ENCODE data around the gene FRY.

The FRY gene

GRCh38 chr13:32208860-32209259, 177.3 kb downstream of the FRY start:
- TF ChIP-seq REST (IDR thresholded peaks at IDR 0.05; ENCODE audit: insufficient read depth in 1 of 2, low read depth in 2 of 2, low read length in 2 of 2) (no peak), TAF1 (IDR thresholded peaks at IDR 0.05; ENCODE audit: borderline replicate concordance, insufficient read depth, low read length) (no peak), FOXP2 (optimal IDR thresholded peaks at IDR 0.05; ENCODE audit: borderline replicate concordance, extremely low read depth, extremely low read length, insufficient read depth) (no peak), SIN3A (IDR thresholded peaks at IDR 0.05; ENCODE audit: borderline replicate concordance, insufficient read depth, low read length) (no peak), POLR2AphosphoS5 (IDR thresholded peaks at IDR 0.05; ENCODE audit: low read depth, low read length) (no peak)

- TF ChIP-seq TAF1 (IDR thresholded peaks at IDR 0.05; ENCODE audit: borderline replicate concordance, insufficient read depth, low read length): no peak
- no peak for TF ChIP-seq FOXP2 (optimal IDR thresholded peaks at IDR 0.05; ENCODE audit: borderline replicate concordance, extremely low read depth, extremely low read length, insufficient read depth)
- TF ChIP-seq REST (IDR thresholded peaks at IDR 0.05; ENCODE audit: insufficient read depth in 1 of 2, low read depth in 2 of 2, low read length in 2 of 2): no peak
- no peak for TF ChIP-seq SIN3A (IDR thresholded peaks at IDR 0.05; ENCODE audit: borderline replicate concordance, insufficient read depth, low read length)
- no peak for TF ChIP-seq POLR2AphosphoS5 (IDR thresholded peaks at IDR 0.05; ENCODE audit: low read depth, low read length)
Observed at GRCh38 chr13:32209652-32210051, 178.1 kb downstream of the FRY start.

GRCh38 chr13:32210101-32210500, 178.5 kb downstream of the FRY start:
- TF ChIP-seq POLR2AphosphoS5 (IDR thresholded peaks at IDR 0.05; ENCODE audit: low read depth, low read length) (no peak), FOXP2 (optimal IDR thresholded peaks at IDR 0.05; ENCODE audit: borderline replicate concordance, extremely low read depth, extremely low read length, insufficient read depth) (no peak), TAF1 (IDR thresholded peaks at IDR 0.05; ENCODE audit: borderline replicate concordance, insufficient read depth, low read length) (no peak), SIN3A (IDR thresholded peaks at IDR 0.05; ENCODE audit: borderline replicate concordance, insufficient read depth, low read length) (no peak), REST (IDR thresholded peaks at IDR 0.05; ENCODE audit: insufficient read depth in 1 of 2, low read depth in 2 of 2, low read length in 2 of 2) (no peak)

- TF ChIP-seq TAF1 (IDR thresholded peaks at IDR 0.05; ENCODE audit: borderline replicate concordance, insufficient read depth, low read length): no peak
- no peak for TF ChIP-seq FOXP2 (optimal IDR thresholded peaks at IDR 0.05; ENCODE audit: borderline replicate concordance, extremely low read depth, extremely low read length, insufficient read depth)
- no peak for TF ChIP-seq POLR2AphosphoS5 (IDR thresholded peaks at IDR 0.05; ENCODE audit: low read depth, low read length)
- TF ChIP-seq REST (IDR thresholded peaks at IDR 0.05; ENCODE audit: insufficient read depth in 1 of 2, low read depth in 2 of 2, low read length in 2 of 2): no peak
- no peak for TF ChIP-seq SIN3A (IDR thresholded peaks at IDR 0.05; ENCODE audit: borderline replicate concordance, insufficient read depth, low read length)
Observed at GRCh38 chr13:32211813-32212212, 180.2 kb downstream of the FRY start.

GRCh38 chr13:32212421-32212820, 180.8 kb downstream of the FRY start:
- TF ChIP-seq TAF1 (IDR thresholded peaks at IDR 0.05; ENCODE audit: borderline replicate concordance, insufficient read depth, low read length) (no peak), REST (IDR thresholded peaks at IDR 0.05; ENCODE audit: insufficient read depth in 1 of 2, low read depth in 2 of 2, low read length in 2 of 2) (no peak), SIN3A (IDR thresholded peaks at IDR 0.05; ENCODE audit: borderline replicate concordance, insufficient read depth, low read length) (no peak), FOXP2 (optimal IDR thresholded peaks at IDR 0.05; ENCODE audit: borderline replicate concordance, extremely low read depth, extremely low read length, insufficient read depth) (no peak), POLR2AphosphoS5 (IDR thresholded peaks at IDR 0.05; ENCODE audit: low read depth, low read length) (no peak)
